Measurements from ENCODE around the gene RUNX1. TPM values are rescaled to one million over a fixed set of nuclear protein-coding genes. Genes with fewer than 3 reads are reported as not detected.

Gene RUNX1
- total and polyA plus RNA-seq, 2 of the 13 experiments (the other 11 are each of a cell fraction or from before 2014, with no cell fraction given): 5.4 to 6.4 TPM

DNA sequence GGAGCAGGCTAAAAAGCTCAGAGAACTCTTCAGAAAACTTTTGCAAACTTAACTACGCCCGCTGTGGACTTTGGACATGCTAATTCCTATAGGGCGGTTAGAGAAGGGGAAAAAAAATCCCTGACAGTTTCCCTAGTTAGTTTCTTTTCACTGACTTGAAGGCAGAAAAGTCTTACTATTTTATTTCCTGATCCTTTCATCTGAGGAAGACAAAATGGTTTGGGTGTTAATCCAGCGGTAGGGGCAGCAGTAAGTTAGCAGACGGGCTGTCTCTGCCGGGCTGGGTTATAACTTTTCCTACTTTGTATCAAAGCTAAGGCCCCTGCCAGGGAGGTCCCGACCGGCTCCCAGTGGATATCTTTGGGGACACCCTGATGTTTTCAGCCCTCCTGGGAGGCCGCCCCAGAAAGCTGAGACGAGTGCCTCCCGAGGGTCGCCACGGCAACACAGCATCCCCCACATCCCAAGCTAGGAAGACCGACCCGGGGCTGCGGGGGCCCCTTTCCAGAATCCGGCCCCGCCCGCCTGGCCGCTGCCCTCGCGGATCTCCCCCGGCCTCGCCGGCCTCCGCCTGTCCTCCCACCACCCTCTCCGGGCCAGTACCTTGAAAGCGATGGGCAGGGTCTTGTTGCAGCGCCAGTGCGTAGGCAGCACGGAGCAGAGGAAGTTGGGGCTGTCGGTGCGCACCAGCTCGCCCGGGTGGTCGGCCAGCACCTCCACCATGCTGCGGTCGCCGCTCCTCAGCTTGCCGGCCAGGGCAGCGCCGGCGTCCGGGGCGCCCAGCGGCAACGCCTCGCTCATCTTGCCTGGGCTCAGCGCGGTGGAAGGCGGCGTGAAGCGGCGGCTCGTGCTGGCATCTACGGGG lies 162.6 kb downstream of the RUNX1 start (continued):
- no peak for TF ChIP-seq ZNF441 (CRISPR knock-in tag; IDR thresholded peaks at IDR 0.05; ENCODE audit: borderline replicate concordance)
- TF ChIP-seq, protein P1, sequence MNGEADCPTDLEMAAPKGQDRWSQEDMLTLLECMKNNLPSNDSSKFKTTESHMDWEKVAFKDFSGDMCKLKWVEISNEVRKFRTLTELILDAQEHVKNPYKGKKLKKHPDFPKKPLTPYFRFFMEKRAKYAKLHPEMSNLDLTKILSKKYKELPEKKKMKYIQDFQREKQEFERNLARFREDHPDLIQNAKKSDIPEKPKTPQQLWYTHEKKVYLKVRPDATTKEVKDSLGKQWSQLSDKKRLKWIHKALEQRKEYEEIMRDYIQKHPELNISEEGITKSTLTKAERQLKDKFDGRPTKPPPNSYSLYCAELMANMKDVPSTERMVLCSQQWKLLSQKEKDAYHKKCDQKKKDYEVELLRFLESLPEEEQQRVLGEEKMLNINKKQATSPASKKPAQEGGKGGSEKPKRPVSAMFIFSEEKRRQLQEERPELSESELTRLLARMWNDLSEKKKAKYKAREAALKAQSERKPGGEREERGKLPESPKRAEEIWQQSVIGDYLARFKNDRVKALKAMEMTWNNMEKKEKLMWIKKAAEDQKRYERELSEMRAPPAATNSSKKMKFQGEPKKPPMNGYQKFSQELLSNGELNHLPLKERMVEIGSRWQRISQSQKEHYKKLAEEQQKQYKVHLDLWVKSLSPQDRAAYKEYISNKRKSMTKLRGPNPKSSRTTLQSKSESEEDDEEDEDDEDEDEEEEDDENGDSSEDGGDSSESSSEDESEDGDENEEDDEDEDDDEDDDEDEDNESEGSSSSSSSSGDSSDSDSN (CRISPR knock-in tag; IDR thresholded peaks at IDR 0.05): peak; percentile 93
- no peak for TF ChIP-seq MXD4 (CRISPR knock-in tag; IDR thresholded peaks at IDR 0.05)
- no peak for TF ChIP-seq MXI1 (IDR thresholded peaks at IDR 0.05; ENCODE audit: borderline replicate concordance, low read depth, low read length)
- TF ChIP-seq, protein P2, sequence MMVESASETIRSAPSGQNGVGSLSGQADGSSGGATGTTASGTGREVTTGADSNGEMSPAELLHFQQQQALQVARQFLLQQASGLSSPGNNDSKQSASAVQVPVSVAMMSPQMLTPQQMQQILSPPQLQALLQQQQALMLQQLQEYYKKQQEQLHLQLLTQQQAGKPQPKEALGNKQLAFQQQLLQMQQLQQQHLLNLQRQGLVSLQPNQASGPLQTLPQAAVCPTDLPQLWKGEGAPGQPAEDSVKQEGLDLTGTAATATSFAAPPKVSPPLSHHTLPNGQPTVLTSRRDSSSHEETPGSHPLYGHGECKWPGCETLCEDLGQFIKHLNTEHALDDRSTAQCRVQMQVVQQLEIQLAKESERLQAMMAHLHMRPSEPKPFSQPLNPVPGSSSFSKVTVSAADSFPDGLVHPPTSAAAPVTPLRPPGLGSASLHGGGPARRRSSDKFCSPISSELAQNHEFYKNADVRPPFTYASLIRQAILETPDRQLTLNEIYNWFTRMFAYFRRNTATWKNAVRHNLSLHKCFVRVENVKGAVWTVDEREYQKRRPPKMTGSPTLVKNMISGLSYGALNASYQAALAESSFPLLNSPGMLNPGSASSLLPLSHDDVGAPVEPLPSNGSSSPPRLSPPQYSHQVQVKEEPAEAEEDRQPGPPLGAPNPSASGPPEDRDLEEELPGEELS (CRISPR knock-in tag; IDR thresholded peaks at IDR 0.05): no peak
- TF ChIP-seq RBM39 (IDR thresholded peaks at IDR 0.05; ENCODE audit: low read depth, low read length, poor library complexity, severe bottlenecking): no peak
- TF ChIP-seq ZNF30 (CRISPR knock-in tag; IDR thresholded peaks at IDR 0.05): no peak
- no peak for TF ChIP-seq ZNF496 (CRISPR knock-in tag; IDR thresholded peaks at IDR 0.05; ENCODE audit: insufficient replicate concordance)
- TF ChIP-seq GATA4 (IDR thresholded peaks at IDR 0.05; ENCODE audit: borderline replicate concordance, low read depth): no peak
- TF ChIP-seq, protein P3, sequence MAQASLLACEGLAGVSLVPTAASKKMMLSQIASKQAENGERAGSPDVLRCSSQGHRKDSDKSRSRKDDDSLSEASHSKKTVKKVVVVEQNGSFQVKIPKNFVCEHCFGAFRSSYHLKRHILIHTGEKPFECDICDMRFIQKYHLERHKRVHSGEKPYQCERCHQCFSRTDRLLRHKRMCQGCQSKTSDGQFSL (CRISPR knock-in tag; IDR thresholded peaks at IDR 0.05): no peak
- TF ChIP-seq, protein P4, sequence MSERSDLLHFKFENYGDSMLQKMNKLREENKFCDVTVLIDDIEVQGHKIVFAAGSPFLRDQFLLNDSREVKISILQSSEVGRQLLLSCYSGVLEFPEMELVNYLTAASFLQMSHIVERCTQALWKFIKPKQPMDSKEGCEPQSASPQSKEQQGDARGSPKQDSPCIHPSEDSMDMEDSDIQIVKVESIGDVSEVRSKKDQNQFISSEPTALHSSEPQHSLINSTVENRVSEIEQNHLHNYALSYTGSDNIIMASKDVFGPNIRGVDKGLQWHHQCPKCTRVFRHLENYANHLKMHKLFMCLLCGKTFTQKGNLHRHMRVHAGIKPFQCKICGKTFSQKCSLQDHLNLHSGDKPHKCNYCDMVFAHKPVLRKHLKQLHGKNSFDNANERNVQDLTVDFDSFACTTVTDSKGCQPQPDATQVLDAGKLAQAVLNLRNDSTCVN (CRISPR knock-in tag; IDR thresholded peaks at IDR 0.05; ENCODE audit: borderline replicate concordance): no peak
- TF ChIP-seq ZNF557 (CRISPR knock-in tag; IDR thresholded peaks at IDR 0.05): no peak
- TF ChIP-seq ZBTB38 (CRISPR knock-in tag; IDR thresholded peaks at IDR 0.05): no peak
- TF ChIP-seq ZNF224 (CRISPR knock-in tag; IDR thresholded peaks at IDR 0.05): no peak
- TF ChIP-seq ZNF468 (CRISPR knock-in tag; IDR thresholded peaks at IDR 0.05): no peak
- no peak for TF ChIP-seq CEBPB (IDR thresholded peaks at IDR 0.05; ENCODE audit: borderline replicate concordance, low read depth, low read length)
- TF ChIP-seq ZNF143 (CRISPR knock-in tag; IDR thresholded peaks at IDR 0.05): no peak
- TF ChIP-seq MATR3 (CRISPR knock-in tag; IDR thresholded peaks at IDR 0.05): no peak
- no peak for TF ChIP-seq PRMT3 (CRISPR knock-in tag; IDR thresholded peaks at IDR 0.05; ENCODE audit: borderline replicate concordance, low read depth)

All from HepG2 (cell line).